Tibial artery (tissue), 4 donors: ENCODE data around the gene OR56A1.
"Not testable (repeated sequence)": the region's sequence is repeated elsewhere in the genome, so short reads cannot be mapped to it uniquely, and the experiment has no call there.

ENCODE experiments used
- DNase-seq, 2 donors: peaks; one replicate each; pipeline ENCODE4 v3.0.0-alpha.2; 2019
- H3K27ac ChIP-seq, 2 donors: fragments of 200-600 bp; sonication (generic) in 1 of 2; 1 replicate in 1 of 2; 2 replicates in 1 of 2; pipeline ENCODE4 v1.5.1; 2018 to 2019; ENCODE audit warnings: mild to moderate bottlenecking in 1 of 2
- H3K27me3 ChIP-seq, 2 donors: fragments of 200-600 bp; sonication (generic) in 1 of 2; one replicate each; pipeline versions ENCODE4 v1.5.1 to v1.6.0; 2016 to 2019
- H3K36me3 ChIP-seq, 3 donors: fragments of 200-600 bp; sonication (generic) in 2 of 3; one replicate each; pipeline ENCODE4 v1.5.1; 2016 to 2019; ENCODE audit warnings: mild to moderate bottlenecking in 2 of 3
- H3K4me1 ChIP-seq, 4 donors: fragments of 200-600 bp; sonication (generic) in 2 of 4; 1 replicate in 3 of 4; 2 replicates in 1 of 4; pipeline ENCODE4 v1.5.1; 2016 to 2019
- H3K4me3 ChIP-seq, 2 donors: fragments of 200-600 bp; sonication (generic) in 1 of 2; 1 replicate in 1 of 2; 2 replicates in 1 of 2; pipeline ENCODE4 v1.5.1; 2018 to 2019; ENCODE audit warnings: mild to moderate bottlenecking in 2 of 2
- H3K9me3 ChIP-seq, 3 donors: fragments of 200-600 bp; sonication (generic) in 1 of 3; one replicate each; pipeline ENCODE4 v1.5.1; 2016 to 2019
- CTCF ChIP-seq, 2 experiments: fragments of 200-600 bp in 1 of 2; fragments of 450-650 bp in 1 of 2; IDR thresholded peaks; one replicate each; pipeline ENCODE4 v1.5.1; 2017 to 2019; ENCODE audit warnings: antibody characterized with exemption in 2 of 2, mild to moderate bottlenecking in 1 of 2, moderate library complexity in 1 of 2
- intact Hi-C: fragments of 100-400 bp; cut with DNase I; formaldehyde crosslinking; loops from one replicate; pipeline ENCODE4 v1.15.0; 2023; ENCODE audit warnings: low total_unique reads

OR56A1 gene

DNA sequence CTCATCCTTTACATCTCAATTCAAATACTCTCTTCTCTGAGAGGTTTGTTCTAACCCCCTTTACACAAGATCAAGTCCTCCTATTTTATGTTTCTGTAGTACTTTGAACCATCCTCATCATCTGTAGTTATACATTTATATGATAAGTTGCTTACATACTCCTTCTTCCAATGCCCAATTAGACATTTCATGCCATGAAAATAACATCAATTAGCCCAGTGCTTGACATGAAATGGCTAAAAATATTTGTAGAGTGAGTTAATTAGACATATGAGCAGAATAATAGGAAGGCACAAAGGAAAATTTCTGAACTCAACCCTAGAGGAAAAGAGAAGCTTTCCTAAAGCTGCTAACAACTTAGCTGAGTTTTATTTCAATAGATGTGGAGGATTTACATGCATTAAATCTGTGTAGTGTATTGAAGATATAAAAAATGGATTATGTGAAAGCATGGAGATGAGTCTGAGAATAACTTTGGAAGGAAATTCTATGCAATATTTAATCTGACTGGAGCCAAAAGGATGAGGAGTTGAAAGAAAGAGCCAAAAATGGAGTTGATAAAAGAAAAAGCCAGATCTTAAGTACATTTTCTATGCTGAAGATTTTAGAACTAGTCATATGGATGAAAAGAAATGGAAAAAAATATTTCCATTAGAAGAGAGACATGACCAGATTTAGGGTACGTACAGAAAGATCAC lies at the start of gene OR56A1:
Gene OR56A1 (minus strand): TSS at position 51 of the 698 bp plus-strand sequence. CDS start 3,066 bp downstream, outside the sequence.
- DNase-seq, result no peak
- Histone ChIP-seq H3K27me3 (no peaks in the 10 kb centered on the region), H3K36me3 (no peaks in the 10 kb centered on the region), H3K9me3 (no peaks in the 10 kb centered on the region), H3K4me3 (no peak within 1 kb of the TSS), H3K4me1 (no peaks in the 10 kb centered on the region), H3K27ac (no peak within 1 kb of the TSS)
- TF ChIP-seq CTCF (IDR thresholded peaks at IDR 0.05), result no peak
- intact Hi-C loops, result no loop called here

DNA sequence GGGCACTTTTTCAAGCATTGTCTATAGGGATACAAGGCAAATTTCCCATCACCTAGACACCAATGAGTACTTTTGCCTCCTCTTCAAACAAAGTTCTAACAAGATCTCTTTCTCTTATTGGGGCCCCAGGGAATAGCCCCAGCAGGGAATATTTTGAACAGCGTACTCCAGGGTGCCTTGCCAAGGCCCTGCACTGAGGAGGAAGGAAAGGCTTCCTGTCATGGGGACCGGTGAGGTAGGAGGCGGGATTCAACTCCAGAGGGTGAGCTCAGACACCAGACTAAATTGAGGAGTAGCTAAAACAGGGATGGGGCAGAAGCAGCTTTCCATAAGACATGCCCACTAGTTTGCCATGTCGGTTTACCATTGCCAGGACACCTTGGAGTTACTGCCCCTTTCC lies 48.9 kb upstream of the OR56A1 start:
- H3K36me3 ChIP-seq, result no peaks in the 10 kb centered on the region
- H3K27ac ChIP-seq, result no peak overlapping the region
- DNase-seq, result no peak
- H3K4me3 ChIP-seq, result no peak overlapping the region
- no peaks in the 10 kb centered on the region for H3K4me1 ChIP-seq
- H3K27me3 ChIP-seq, result no peaks in the 10 kb centered on the region
- intact Hi-C loops, result no loop called here
- TF ChIP-seq CTCF (IDR thresholded peaks at IDR 0.05), result no peak
- no peaks in the 10 kb centered on the region for H3K9me3 ChIP-seq

- no peaks in the 10 kb centered on the region for H3K9me3 ChIP-seq
- intact Hi-C loops, result no loop called here
- TF ChIP-seq CTCF (IDR thresholded peaks at IDR 0.05), result no peak
- H3K27me3 ChIP-seq, result no peaks in the 10 kb centered on the region
- no peak for DNase-seq
- no peak overlapping the region for H3K27ac ChIP-seq
- H3K4me1 ChIP-seq, result no peaks in the 10 kb centered on the region
- H3K36me3 ChIP-seq, result no peaks in the 10 kb centered on the region
- no peak overlapping the region for H3K4me3 ChIP-seq
Observed at GRCh38 chr11:6077723-6078122, 47.2 kb upstream of the OR56A1 start.

DNA sequence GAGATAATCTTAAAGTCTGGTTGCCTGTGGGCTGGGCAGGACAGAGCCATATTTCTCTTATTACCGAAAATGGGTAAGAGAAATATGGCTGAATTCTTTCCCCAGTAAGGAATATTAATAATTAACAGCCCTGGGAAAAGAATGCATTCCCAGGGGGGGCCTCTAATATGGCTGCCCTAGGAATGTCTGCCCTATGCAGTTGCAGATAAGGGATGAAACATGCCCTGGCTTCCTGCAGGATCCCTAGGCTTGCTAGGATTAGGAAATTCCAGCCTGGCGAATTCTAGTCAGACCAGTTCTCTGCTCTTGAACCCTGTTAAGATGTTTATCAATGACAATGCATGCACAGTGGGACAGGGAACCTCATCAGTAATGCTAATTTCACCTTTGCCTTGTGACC lies 45.9 kb upstream of the OR56A1 start:
- H3K27me3 ChIP-seq, H3K27ac ChIP-seq, intact Hi-C loops, H3K4me3 ChIP-seq, H3K36me3 ChIP-seq, H3K9me3 ChIP-seq, H3K4me1 ChIP-seq, DNase-seq: not testable (repeated sequence)

- H3K36me3 ChIP-seq, result no peaks in the 10 kb centered on the region
- no peak for TF ChIP-seq CTCF (IDR thresholded peaks at IDR 0.05)
- no peaks in the 10 kb centered on the region for H3K27me3 ChIP-seq
- H3K4me1 ChIP-seq, result no peaks in the 10 kb centered on the region
- no peak for DNase-seq
- intact Hi-C loops, result no loop called here
- no peak overlapping the region for H3K27ac ChIP-seq
- H3K9me3 ChIP-seq, result no peaks in the 10 kb centered on the region
- no peak overlapping the region for H3K4me3 ChIP-seq
Observed at GRCh38 chr11:6067502-6067901, 36.9 kb upstream of the OR56A1 start.

DNA sequence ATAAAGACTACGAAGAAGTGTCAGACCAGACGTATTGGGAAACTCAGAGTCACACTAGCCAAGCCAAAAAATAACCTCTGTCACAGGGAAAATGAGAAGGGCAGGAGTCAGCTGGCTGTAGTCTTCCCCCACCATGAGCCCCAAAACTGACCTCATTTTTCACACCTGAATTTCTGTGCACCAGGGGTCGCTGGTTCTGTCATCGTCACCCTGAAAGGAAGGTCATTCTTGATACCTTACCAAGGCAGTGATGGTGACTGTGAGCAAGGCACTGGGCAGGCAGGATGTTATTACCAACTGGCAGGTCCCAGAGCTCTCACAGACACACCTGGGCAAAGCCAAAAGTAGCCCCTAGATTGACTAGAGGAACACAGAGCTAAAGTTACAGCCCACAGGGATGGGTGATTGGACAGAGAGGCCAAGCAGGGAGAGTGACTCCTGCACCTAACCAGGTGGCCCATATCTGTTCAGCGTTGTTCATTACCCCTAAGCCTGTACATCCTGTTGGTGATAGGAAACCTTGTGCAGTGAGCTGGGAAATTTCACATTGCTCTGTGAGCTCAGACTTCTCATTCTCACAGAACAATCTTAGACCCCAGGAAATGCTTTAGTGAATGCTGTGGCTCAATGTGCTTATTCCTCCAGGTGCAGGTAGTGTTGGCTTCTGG lies 32.3 kb upstream of the OR56A1 start:
- no peaks in the 10 kb centered on the region for H3K27me3 ChIP-seq
- TF ChIP-seq CTCF (IDR thresholded peaks at IDR 0.05), result no peak
- no peak for DNase-seq
- H3K4me1 ChIP-seq, result no peaks in the 10 kb centered on the region
- H3K27ac ChIP-seq, result no peak overlapping the region
- intact Hi-C loops, result no loop called here
- no peaks in the 10 kb centered on the region for H3K9me3 ChIP-seq
- H3K36me3 ChIP-seq, result no peaks in the 10 kb centered on the region
- H3K4me3 ChIP-seq, result no peak overlapping the region
